Transverse colon (tissue), 4 donors: ENCODE measurements around the gene PCBP3.

Experiments used
- CTCF ChIP-seq, 5 experiments: fragments of 200-600 bp in 3 of 5; fragments of 450-650 bp in 2 of 5; sonication (generic) in 3 of 5; IDR thresholded peaks; 1 replicate in 2 of 5; 2 replicates in 3 of 5; pipeline ENCODE4 v1.5.1; 2016 to 2017; ENCODE audit warnings: antibody characterized with exemption in 5 of 5, inconsistent platforms in 3 of 5, mild to moderate bottlenecking in 2 of 5, moderate library complexity in 1 of 5
- EP300 ChIP-seq: sonication (generic); formaldehyde crosslinking; IDR thresholded peaks from one replicate; pipeline ENCODE4 v1.6.1; 2017; ENCODE audit warnings: antibody characterized with exemption, low read depth
- POLR2A ChIP-seq: fragments of 450-650 bp; IDR thresholded peaks from one replicate; pipeline ENCODE4 v1.6.1; 2016; ENCODE audit warnings: antibody characterized with exemption, mild to moderate bottlenecking, moderate library complexity
- POLR2AphosphoS5 ChIP-seq, 3 donors: sonication (generic); formaldehyde crosslinking; IDR thresholded peaks; one replicate each; pipeline ENCODE4 v1.6.1; 2016; ENCODE audit warnings: antibody characterized with exemption in 3 of 3

DNA sequence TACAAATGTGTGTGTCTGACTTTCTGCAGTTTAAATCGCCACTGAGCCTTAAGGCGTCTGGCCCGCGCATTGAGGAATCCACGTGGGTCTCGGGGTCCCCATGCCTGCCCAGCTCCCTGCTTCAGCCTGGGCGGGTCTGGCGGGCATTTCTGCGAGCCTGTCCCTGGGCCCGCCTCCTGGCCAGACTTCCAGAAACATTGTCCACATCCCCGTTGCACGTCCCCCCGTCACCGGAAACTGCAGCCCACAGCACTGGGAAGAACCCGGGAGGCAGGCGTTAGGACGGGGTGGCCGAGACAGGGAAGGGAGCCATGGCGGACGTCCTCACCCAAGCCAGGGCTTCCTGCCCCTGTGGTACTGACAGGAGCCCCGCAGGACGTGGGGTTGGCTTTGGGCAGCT is 225.0 kb downstream of the PCBP3 start:
- TF ChIP-seq CTCF (IDR thresholded peaks at IDR 0.05) (no peak), POLR2AphosphoS5 (IDR thresholded peaks at IDR 0.05) (no peak), POLR2A (no peak), EP300 (no peak)
